ENCODE results near the gene TACC3.

The TACC3 gene

DNA sequence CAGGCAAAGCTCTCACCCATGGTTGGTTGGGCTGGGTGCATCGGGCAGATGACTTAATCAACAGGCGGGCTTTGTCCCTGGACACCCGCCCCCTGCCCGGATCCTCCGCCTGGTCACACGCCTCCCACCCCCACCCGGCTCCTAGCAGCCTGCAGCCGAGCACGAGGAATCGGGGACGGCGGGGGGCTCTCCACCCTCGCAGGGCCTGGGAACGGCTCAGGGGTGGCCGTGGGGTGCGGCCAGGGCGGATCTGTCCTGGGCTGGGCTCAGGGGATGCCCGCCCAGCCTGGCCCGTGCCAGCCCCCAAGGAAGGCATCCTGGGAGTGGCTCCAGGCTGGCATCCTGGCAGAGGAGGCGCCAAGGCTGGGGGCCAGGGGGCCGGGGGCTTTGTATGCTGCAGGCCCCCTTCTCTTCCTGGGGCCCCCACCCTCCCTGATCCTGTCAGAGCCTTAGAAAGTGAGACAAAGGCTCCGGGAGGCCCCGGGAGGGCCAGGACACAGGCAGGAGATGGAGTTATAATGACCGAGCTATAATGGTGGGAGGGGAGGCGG, 39.3 kb downstream of the TACC3 start:
- DNase-seq (ENCODE audit: low read depth): no peak

GRCh38 chr4:1761130-1761689, 39.9 kb downstream of the TACC3 start:
- no peak for DNase-seq (ENCODE audit: low read depth)

DNA sequence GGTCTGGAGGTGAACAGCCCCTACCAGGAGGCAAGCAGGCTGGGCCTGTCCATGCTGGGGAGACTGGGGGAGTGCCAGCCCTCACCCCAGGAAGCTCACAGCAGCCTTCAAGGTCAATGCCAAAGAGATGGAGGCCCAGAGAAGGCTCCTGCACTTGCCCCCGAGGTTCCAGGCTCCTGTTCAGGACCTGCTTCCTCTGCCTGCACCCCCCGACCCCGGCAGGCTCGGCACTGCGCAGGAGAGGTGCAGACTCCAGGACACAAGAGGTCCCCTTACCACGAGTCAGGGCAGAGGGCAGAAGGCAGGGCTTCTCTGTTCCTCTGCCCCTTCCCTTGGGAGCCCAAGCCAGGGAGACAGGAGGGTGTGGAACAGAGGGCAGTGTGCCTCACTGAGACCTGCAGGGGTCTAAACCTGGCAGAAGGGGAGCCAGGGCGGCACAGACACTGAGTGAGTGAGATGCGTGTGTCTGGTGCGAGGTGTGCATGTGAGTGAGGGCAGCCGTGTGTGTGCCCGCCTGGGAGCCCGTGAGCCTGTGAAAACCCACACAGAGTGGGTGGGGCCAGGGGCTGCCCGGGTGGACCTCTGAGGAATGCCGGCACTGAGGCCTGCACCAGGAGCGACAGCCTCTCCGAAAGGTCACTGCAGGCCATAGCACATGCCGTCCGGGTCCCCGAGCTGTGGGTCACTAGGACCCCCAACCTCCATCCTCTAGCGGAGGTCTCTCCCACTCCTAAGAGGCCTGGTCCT, 41.1 kb downstream of the TACC3 start:
- no peak for DNase-seq (ENCODE audit: low read depth)

GRCh38 chr4:1763070-1763549, 41.8 kb downstream of the TACC3 start:
- DNase-seq (ENCODE audit: low read depth): no peak

DNA sequence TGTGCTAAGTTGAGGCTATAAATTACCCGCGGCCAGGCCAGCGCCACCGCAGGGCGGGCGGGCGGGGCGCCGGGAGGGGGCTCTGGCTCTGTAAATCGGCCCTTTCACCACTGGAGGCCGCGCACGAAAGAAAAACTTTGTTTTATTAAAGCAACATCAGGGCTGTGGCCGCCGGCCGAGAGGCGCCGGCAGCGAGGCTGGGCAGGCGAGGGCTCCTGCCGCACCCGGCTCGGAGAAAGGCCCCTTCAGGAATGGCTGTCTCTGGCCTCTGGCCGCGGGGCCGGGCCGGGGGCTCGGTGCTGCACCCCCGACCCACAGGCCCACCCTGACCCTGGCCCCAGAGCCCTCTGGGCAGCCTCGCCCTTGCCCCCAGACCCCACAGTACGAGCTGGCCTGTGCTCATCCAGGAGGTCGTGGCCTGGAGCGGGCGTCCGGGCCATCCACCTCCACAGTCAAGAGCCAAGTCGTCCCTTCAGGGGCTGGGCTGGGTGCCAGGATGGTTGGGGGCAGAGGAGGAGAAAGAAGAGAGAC, 42.3 kb downstream of the TACC3 start:
- no peak for DNase-seq (ENCODE audit: low read depth)

GRCh38 chr4:1764670-1765069, 43.3 kb downstream of the TACC3 start:
- DNase-seq (ENCODE audit: low read depth): no peak

GRCh38 chr4:1765409-1766072, 44.2 kb downstream of the TACC3 start:
- no peak for DNase-seq (ENCODE audit: low read depth)

DNA sequence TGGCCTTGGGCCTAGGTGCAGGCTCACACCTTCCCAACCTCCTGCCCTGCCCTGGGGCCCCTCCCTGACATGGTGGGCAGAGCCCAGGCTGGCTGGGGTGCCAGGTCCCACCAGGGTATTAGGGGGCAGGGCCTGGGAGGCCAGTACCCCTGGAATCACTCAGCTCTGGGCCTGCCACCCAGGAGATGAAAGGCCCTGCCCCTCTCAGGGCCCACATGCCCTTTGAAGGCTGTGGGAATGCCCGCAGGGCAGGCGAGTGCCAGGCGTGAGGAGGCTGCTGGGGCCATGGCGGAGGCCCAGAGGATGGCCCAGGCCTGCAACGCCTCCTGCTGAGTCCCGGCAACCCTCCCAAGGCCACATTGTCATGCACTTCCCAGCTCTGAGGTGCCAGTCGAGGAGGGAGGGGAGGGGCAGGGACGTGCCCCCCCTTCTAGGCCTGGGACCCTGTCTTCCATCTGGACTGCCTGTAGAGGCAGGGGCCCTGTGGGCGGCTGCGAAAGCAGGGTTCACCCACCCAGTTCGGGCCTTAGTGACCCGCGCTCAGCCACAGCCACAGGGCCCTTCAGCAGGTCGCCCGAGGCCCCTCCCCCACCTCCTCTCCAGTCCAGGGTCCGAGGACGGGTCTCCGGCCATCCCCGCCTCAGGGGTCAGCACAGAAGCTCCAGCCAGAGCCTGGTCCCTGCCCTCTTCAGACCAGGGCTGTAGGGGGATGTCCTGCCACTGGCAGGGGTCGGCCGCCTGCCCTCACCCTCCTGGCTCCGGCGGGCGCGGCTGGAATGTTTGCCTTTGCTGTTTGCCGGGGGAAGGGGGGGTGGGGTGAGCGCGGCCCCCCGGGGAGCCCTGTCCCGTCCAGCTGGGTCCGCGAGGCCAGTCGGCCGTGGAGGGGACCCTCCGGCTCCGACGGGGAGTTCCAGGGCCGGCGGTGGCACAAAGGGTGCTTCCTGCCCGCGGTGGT, 45.1 kb downstream of the TACC3 start:
- no peak for DNase-seq (ENCODE audit: low read depth)

- DNase-seq (ENCODE audit: low read depth): no peak
Observed at GRCh38 chr4:1767061-1767769, 45.9 kb downstream of the TACC3 start.

GRCh38 chr4:1767770-1768366, 46.5 kb downstream of the TACC3 start:
- no peak for DNase-seq (ENCODE audit: low read depth)

- DNase-seq (ENCODE audit: low read depth): no peak
Observed at GRCh38 chr4:1768367-1769034, 47.2 kb downstream of the TACC3 start.

DNA sequence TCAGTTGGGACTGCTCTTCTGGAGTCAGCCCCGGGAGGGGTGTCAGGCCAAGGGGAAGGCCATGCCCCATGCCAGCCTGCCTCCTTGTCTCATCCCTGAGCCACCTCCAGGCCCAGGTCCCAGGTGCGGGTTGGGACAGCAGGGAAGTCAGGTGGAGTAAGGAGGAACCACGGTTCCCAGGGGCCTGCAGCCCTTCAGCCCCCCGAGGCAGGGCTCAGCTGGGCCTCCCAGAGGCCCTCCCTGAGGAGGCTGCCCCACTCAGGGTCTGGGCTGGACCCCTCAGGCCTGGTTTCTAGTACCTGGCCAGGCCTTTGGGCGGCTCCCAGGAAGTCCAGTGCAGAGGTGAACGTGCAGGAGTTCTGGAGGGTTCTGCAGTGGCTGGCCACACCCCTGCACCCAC, 48.4 kb downstream of the TACC3 start:
- DNase-seq (ENCODE audit: low read depth): no peak

DNA sequence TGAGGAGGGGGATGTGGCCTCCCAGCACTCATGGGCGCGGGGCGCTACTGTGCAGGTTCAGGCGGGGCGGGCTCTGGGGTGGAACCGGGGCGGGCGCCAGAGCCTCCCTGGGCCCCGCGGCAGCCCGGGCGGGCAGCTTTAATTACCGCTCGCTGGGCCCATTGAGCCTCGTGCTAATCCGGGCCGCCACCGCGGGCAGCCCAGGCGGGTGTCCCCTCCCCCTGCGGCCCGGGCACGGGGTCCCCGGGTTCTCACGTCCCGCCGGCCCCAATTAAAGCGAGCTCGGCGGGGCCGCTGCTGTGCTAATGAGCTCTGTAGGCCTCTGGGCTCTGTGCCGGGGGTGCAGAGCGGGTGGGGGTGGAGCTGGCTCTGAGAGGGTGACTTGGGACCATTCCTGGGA, 48.9 kb downstream of the TACC3 start:
- DNase-seq (ENCODE audit: low read depth): no peak

DNA sequence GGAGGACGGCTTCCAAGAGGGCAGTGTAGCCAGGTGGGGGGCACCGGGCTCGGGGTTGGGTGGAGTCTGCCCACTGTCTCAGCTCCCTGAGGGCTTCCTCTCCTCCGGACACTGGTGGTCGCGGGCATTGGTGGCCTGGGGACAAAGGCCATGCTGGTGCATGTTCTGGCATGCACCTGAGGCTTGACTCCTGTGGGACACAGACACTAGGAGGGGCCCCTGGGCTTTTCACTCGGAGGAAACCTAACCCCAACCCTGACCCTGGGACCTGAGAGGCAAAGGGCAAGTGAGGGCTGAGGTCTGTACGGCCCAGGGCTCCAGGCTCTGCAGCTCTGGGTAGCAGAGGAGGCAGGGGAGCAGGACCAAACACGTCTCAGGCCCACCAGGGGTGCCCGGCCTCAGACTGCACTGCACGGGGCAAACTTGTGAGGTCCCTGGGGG, 49.5 kb downstream of the TACC3 start:
- DNase-seq (ENCODE audit: low read depth): no peak

DNA sequence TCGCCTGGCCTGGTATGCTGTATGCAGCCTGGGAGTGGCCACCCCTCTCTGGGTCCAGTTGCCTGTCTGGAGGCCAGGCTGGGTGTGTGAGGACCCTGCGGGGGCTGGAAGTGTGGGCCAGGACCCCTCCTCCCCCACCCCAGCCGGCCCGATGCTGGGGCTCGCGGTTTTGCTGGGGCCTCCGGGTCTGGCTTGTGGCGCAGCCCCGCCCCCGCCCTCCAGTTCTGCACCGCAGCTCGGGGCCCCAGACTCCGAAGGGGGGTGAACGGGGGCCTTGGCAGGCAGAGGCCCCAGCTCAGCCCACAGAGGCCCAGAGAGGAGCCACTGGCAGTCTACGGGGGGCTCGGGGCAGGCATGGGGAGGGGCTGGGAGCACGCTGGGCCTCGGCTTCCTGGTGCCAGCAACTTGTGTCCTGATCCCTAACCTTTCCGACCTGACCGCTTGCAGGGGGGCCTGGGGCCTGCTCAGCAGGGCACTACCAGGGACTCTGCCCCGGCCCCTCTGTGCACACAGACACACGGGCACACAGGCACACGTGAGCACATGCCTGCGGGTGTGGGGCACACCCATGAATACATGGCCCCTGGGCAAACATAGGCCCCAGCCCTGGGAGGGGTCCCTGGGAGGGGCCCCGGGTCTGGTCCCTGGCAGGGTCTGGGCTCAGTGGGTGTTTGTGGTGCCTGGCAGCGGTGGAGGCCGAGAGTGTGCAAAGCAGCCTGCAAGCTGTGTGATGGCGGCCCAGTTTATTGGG, 50.4 kb downstream of the TACC3 start:
- DNase-seq (ENCODE audit: low read depth): no peak

GRCh38 chr4:1772853-1773538, 51.7 kb downstream of the TACC3 start:
- no peak for DNase-seq (ENCODE audit: low read depth)

GRCh38 chr4:1773754-1774153, 52.4 kb downstream of the TACC3 start:
- DNase-seq (ENCODE audit: low read depth): no peak

GRCh38 chr4:1775731-1776500, 54.6 kb downstream of the TACC3 start:
- no peak for DNase-seq (ENCODE audit: low read depth)

Measured in stimulated activated CD8-positive, alpha-beta memory T cell treated with anti-CD3 and anti-CD28 coated beads, Interleukin-12 subunit alpha, Interleukin-12 subunit beta, amount 100 ng/mL, for 4 hours (primary cell).